ENCODE data around the gene PLEKHS1.

PLEKHS1 gene

DNA sequence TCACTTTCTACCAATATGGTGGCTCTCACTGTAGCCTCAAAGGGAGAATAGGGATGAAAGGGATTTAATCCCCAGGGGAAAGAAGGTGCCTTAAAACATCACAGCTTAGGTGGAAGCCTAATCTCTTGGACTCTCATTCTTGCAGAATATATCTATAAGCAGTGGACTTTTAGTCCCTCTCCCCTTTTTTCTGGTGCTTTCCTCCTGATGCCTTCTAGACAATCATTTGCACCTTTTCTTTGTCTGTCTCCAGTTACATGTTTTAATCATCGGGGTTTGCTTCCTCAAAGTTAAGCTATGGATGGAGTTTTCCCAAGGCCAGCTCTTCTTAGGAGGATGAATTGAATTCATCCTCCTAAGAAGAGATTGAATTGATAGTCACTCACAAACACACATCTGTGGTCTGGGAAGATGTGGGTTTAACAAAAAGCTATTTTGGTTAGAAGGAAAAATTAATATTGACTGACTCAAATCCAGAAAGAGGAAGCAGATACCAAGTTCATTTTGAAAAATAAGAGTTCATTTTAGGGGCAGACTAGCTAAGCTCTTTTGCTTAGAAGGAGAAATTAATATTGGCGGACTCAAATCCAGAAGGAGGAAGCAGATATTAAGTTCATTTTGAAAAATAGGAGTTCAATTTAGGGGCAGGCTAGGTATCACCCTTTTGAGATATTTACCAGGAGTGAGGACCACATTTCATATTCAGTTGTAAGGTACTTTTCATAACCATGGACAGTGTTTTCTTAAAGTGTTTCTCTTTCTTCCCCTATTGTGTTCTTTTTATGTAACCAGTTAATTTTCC, 35.2 kb upstream of the PLEKHS1 start:
- H3K27ac Mint-ChIP-seq, result no peak overlapping the region
- H3K4me1 Mint-ChIP-seq, result peaks cover 6% of the 10 kb centered on the region
- H3K27me3 Mint-ChIP-seq (ENCODE audit: low read depth), result peaks cover 4% of the 10 kb centered on the region
- TF ChIP-seq, protein P1, sequence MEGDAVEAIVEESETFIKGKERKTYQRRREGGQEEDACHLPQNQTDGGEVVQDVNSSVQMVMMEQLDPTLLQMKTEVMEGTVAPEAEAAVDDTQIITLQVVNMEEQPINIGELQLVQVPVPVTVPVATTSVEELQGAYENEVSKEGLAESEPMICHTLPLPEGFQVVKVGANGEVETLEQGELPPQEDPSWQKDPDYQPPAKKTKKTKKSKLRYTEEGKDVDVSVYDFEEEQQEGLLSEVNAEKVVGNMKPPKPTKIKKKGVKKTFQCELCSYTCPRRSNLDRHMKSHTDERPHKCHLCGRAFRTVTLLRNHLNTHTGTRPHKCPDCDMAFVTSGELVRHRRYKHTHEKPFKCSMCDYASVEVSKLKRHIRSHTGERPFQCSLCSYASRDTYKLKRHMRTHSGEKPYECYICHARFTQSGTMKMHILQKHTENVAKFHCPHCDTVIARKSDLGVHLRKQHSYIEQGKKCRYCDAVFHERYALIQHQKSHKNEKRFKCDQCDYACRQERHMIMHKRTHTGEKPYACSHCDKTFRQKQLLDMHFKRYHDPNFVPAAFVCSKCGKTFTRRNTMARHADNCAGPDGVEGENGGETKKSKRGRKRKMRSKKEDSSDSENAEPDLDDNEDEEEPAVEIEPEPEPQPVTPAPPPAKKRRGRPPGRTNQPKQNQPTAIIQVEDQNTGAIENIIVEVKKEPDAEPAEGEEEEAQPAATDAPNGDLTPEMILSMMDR (IDR thresholded peaks at IDR 0.05; ENCODE audit: unreplicated experiment in 3 of 3), result no peak
- H3K36me3 Mint-ChIP-seq (ENCODE audit: low read depth), result peaks cover 25% of the 10 kb centered on the region
- H3K9me3 Mint-ChIP-seq, result peaks cover 4% of the 10 kb centered on the region
- no peak overlapping the region for H3K4me3 Mint-ChIP-seq

DNA sequence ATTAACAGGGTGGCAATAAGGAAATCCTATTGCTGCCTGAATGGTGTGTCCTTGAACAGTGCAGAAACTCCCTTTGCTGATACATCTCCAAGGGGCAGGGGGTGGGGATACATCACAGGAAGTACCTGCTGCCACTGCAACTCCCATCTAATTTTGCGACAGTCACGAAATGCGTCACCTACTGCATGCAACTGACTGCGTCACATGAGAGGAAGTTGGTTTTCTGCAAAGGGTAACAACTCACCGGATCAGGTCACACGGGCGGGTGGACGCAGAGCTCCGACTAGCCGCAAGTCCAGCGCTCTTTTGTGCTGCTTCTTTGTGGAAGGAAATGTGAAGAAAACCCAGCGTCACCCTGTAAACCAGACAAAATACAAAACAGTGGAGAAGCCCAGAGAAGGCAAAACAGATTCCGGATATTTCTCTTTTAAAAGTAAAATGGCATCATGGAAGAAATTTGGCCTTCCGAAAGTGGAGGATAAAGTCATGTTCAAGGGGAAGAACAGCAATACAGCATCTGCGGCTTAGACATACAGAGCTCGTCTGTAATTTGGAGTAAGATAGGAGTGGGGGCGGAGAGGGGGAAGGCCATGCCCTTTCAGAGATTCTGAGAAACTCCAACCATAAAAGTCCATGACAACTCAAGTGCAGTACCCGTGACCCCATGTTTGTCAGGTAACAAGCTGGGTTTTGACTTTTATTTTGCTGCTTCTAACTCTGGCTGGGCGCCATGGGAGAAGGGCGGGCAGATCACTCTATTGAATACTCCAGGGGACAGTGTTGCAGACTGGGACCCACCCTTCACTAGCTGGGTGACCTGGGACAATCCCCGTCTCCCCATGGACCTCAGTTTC, 32.3 kb upstream of the PLEKHS1 start:
- Mint-ChIP-seq H3K27ac (no peak overlapping the region), H3K9me3 (peaks cover 4% of the 10 kb centered on the region), H3K4me1 (no peaks in the 10 kb centered on the region), H3K4me3 (no peak overlapping the region), H3K36me3 (ENCODE audit: low read depth) (peaks cover 36% of the 10 kb centered on the region), H3K27me3 (ENCODE audit: low read depth) (no peaks in the 10 kb centered on the region)
- TF ChIP-seq, protein P1 (IDR thresholded peaks at IDR 0.05; ENCODE audit: unreplicated experiment in 3 of 3), result no peak

GRCh38 chr10:113720386-113720785, 31.1 kb upstream of the PLEKHS1 start:
- Mint-ChIP-seq H3K27me3 (ENCODE audit: low read depth) (no peaks in the 10 kb centered on the region), H3K36me3 (ENCODE audit: low read depth) (peaks cover 39% of the 10 kb centered on the region)

GRCh38 chr10:113732160-113732881, 19.2 kb upstream of the PLEKHS1 start:
- Mint-ChIP-seq H3K4me3 (no peak overlapping the region), H3K4me1 (no peaks in the 10 kb centered on the region), H3K9me3 (no peaks in the 10 kb centered on the region), H3K27ac (no peak overlapping the region), H3K27me3 (ENCODE audit: low read depth) (peaks cover 5% of the 10 kb centered on the region), H3K36me3 (ENCODE audit: low read depth) (peaks cover 21% of the 10 kb centered on the region)
- TF ChIP-seq, protein P1 (IDR thresholded peaks at IDR 0.05; ENCODE audit: unreplicated experiment in 3 of 3), result no peak

More at GRCh38 chr10:113720386-113720785, 31.1 kb upstream of the PLEKHS1 start:
- TF ChIP-seq, protein P1 (IDR thresholded peaks at IDR 0.05; ENCODE audit: unreplicated experiment in 3 of 3), result no peak
- Mint-ChIP-seq H3K27ac (no peak overlapping the region), H3K9me3 (peaks cover 4% of the 10 kb centered on the region), H3K4me3 (no peak overlapping the region), H3K4me1 (no peaks in the 10 kb centered on the region)

- H3K27ac Mint-ChIP-seq, result no peak overlapping the region
- peaks cover 5% of the 10 kb centered on the region for H3K27me3 Mint-ChIP-seq (ENCODE audit: low read depth)
- H3K4me3 Mint-ChIP-seq, result no peak overlapping the region
- TF ChIP-seq, protein P1 (IDR thresholded peaks at IDR 0.05; ENCODE audit: unreplicated experiment in 3 of 3), result no peak
- H3K9me3 Mint-ChIP-seq, result no peaks in the 10 kb centered on the region
- H3K4me1 Mint-ChIP-seq, result no peaks in the 10 kb centered on the region
- H3K36me3 Mint-ChIP-seq (ENCODE audit: low read depth), result peaks cover 18% of the 10 kb centered on the region
Measured at GRCh38 chr10:113732966-113733365, 18.5 kb upstream of the PLEKHS1 start.
